Pons (tissue), 1 donor: ENCODE measurements around the gene UQCRC2.
"Not testable (repeated sequence)": the region's sequence is repeated elsewhere in the genome, so short reads cannot be mapped to it uniquely, and the experiment has no call there.

ENCODE experiments used
- DNase-seq: peaks from one replicate; pipeline ENCODE4 v3.0.0-alpha.2; 2016; ENCODE audit warnings: low spot score

The UQCRC2 gene

DNA sequence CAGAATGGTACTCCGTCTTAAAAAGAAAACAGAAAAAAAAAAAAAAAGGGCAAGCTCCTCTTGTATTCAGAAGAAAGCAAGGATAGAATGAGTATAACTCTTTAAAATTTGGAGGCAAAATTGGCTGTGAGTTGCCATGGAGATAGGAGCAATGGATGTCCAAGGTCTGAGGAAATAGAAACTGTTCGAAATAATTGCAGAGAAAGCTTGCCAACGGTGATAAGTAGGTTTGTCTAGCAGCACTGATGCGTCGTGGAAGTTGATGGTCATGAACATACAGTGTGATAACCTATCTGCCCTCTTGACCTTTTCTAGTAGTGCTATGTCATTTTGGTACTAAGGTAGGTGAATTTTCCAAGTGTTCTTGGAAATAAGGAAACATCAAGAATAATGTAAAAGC lies 57.7 kb downstream of the UQCRC2 start:
- no peak for DNase-seq

DNA sequence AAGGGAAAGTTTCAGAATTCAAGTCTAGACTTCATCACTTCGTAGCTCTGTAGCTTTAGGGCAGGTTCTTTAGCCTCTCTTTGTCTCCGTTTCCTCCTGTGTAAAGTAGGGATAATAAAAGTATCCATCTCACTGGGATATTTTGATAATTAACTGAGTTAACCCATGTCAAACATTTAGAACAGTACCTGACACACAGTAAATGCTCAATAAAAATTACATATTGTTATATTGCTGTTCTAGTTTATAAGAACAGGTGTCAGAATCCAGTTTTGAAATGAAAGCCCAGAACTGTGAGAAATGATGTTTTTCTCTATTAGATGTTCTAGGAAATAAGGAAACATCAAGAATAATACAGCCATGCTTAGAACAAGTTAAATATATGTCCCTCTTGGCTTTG lies 59.1 kb downstream of the UQCRC2 start:
- DNase-seq, result no peak

- no peak for DNase-seq
These were observed 60.3 kb downstream of the UQCRC2 start for GRCh38 chr16:22013486-22013885.

DNA sequence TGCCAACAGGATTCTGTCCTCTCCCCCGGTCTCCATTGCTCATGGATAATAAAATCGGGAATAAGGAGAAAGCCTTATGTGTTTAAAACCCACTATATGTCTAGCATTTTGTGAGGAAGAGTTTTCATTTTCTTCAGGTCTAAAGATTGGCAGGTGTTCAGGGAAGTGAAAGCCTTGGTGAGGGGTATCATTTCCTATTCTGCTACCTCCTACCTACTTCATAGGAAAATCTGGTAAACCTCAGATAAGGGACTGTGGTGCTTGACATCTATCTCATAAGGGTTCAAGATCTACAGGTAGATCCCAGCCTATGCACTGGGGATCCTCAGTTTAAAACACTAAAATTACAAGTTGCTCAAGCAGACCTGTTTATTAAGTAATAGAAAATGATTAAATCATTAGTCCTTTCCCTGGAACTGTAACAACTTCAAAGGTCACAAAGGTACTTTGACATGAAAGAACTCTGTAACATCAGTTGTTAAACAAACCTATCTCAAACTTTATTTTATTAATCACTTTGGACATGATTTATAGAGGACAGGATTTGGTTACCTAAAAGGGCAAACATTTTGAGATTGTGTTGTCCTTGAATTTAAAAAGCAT lies 61.2 kb downstream of the UQCRC2 start:
- no peak for DNase-seq

DNA sequence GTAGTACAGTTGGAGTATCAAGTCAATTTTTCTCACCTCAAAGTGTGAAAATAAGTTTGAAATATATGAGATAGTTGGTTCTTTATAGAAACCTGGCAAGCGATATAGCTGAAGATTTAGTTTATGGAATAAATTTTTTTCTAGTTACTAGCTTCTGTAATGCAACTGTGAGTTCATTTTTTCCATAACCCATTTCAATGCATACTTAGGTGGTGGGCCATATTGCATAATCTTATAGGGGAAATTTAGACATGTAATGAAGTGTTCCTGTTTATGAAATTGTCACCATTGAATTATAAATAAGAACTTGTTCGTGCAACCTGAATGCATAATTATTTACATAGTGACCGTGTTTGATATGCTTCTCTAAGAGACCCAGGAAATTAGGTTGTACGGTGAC lies 63.8 kb downstream of the UQCRC2 start:
- DNase-seq, result no peak

- DNase-seq, result no peak
These were observed 65.4 kb downstream of the UQCRC2 start for GRCh38 chr16:22018559-22018958.

DNA sequence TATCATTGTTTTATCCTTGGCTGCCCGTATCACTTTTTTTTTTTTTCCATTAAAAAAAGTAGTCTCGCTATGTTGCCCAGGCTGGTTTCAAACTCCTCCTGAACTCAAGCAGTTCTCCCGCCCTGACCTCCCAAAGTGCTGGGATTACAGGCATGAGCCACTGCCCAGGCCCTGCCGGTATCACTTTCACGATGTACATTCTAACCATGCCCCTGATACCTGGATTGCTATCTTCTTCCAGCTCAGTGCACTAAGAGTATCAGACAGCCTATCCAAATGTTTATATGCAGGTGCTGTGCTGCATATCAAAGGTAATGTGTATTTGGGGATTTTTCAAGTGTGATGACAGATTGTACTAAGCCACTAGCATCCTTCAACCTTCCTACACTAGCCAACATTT lies 69.0 kb downstream of the UQCRC2 start:
- DNase-seq, result no peak

DNA sequence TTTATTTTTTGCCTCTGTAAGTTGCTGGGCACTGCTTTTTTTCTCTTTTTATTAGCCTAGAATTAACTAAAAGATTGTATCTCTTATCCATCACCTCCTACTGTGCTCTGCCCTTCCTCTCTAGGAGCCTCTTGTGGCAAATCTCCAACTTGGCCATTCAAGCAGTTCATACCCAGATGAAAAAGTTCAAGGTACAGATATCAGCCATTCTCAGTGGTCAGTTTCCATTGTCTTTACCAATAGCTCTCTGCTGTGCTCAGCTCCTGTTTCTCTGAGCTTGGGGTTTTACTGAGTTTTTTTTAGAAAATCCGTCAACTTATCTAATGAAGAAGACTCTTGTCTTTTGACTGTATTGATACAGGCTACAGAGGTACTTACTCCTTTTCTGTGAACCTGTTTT lies 70.3 kb downstream of the UQCRC2 start:
- no peak for DNase-seq

- not testable (repeated sequence) for DNase-seq
These were observed 71.6 kb downstream of the UQCRC2 start for GRCh38 chr16:22024785-22025184.

GRCh38 chr16:22027633-22028032 lies 74.5 kb downstream of the UQCRC2 start:
- no peak for DNase-seq

GRCh38 chr16:22029632-22030031 lies 76.5 kb downstream of the UQCRC2 start:
- DNase-seq, result no peak

GRCh38 chr16:22030087-22030812 lies 77.1 kb downstream of the UQCRC2 start:
- DNase-seq, result no peak

DNA sequence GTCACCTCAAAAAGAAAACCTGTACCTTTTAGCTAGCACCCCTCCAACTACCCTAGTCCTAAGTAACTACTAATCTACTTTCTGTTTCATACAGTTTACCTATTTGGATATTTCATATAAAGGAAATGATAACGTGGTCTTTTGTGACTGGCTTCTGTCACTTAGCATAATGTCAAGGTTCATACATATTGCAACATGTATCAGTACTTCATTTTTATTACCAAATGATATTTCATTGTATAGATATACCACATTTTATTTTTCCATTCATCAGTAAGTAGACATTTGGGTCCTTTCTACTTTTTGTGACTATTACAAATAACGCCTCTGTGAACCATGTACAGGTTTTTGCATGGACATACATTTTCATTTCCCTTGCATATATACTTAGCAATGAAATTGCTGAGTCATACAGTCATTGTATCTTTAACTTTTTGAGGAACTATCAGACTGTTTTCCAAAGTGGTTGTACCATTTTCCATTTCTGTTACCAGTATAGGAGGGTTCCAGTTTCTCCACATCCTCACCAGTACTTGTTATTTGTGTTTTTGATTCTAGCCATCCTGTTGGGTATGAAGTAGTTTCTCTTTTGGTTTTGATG lies 78.4 kb downstream of the UQCRC2 start:
- DNase-seq, result no peak
